Right lobe of liver (tissue), 6 donors: ENCODE data around the gene CAPNS1. TPM values are rescaled to one million over a fixed set of nuclear protein-coding genes. Genes with fewer than 3 reads are reported as not detected.
A peak's percentile ranks its signal among the peaks of the same experiment; 100 is the strongest.

Experiments
- ATAC-seq, 4 donors: fragments of 200-7000 bp; cut with Tn5 transposase; one replicate each; pipeline ENCODE4 v1.9.1; 2020; ENCODE audit warnings: mild to moderate bottlenecking in 4 of 4, moderate library complexity in 4 of 4
- DNase-seq, 3 donors: peaks; one replicate each; pipeline ENCODE4 v3.0.0-alpha.2; 2020
- H3K27ac ChIP-seq, 3 donors: fragments of 200-600 bp; one replicate each; pipeline ENCODE4 v1.8.0; 2022
- H3K27me3 ChIP-seq, 2 donors: fragments of 200-600 bp; one replicate each; pipeline ENCODE4 v1.8.0; 2022
- H3K36me3 ChIP-seq, 4 donors: fragments of 200-600 bp; sonication (generic) in 1 of 4; one replicate each; pipeline versions ENCODE4 v1.5.1 to v1.8.0; 2017 to 2022; ENCODE audit warnings: control low read depth in 1 of 4
- H3K4me1 ChIP-seq, 4 donors: fragments of 200-600 bp; sonication (generic) in 1 of 4; one replicate each; pipeline versions ENCODE4 v1.5.1 to v1.8.0; 2017 to 2022; ENCODE audit warnings: control low read depth in 1 of 4
- H3K4me3 ChIP-seq, 3 donors: fragments of 200-600 bp; one replicate each; pipeline ENCODE4 v1.8.0; 2022
- H3K9me3 ChIP-seq, 4 donors: fragments of 200-600 bp; sonication (generic) in 1 of 4; one replicate each; pipeline versions ENCODE4 v1.5.1 to v1.8.0; 2017 to 2022; ENCODE audit warnings: control low read depth in 1 of 4
- CTCF ChIP-seq, 4 donors: fragments of 200-600 bp in 3 of 4; fragments of 450-650 bp in 1 of 4; IDR thresholded peaks; one replicate each; pipeline versions ENCODE4 v1.5.1 to v1.8.0; 2016 to 2022; ENCODE audit warnings: antibody characterized with exemption in 4 of 4, mild to moderate bottlenecking in 2 of 4
- POLR2A ChIP-seq: fragments of 450-650 bp; IDR thresholded peaks from one replicate; pipeline ENCODE4 v1.6.1; 2017; ENCODE audit warnings: antibody characterized with exemption, mild to moderate bottlenecking
- WGBS: methylation state at CpG from one replicate; pipeline ENCODE4 v1.1.6; 2018; ENCODE audit warnings: low coverage, low lambda C conversion rate; ENCODE audit not compliant: insufficient coverage; ENCODE audit errors: missing lambda C conversion rate; 5-methylcytosine and 5-hydroxymethylcytosine counted together
- intact Hi-C, 2 donors: fragments of 100-400 bp; cut with DNase I; formaldehyde crosslinking; loops; one replicate each; pipeline versions ENCODE4 v1.11.2 to v1.14.1; 2022
- total RNA-seq, 6 experiments: library from RNA; depleted of rRNA in 2 of 6; stranded (reverse); fragments of >200 nt in 2 of 6; fragmentation: NEBNext Ultra II Directional in 3 of 6; extraction: Animal tissue kit (Norgen Biotek cat#: 25700) in 3 of 6; gene quantifications; one replicate each; pipeline versions ENCODE4 v1.1.0 to v1.2.4, GENCODE V29; 2016 to 2023
- donor health status: DM: no; HTN: yes; CAD: no.
- donor health status: DM: no; HTN: no; CAD: no.
- donor health status: DM: no; HTN: no; CAD: no.
- donor health status: DM: no; HTN: yes; CAD: no.
- donor health status: DM: no; HTN: yes; CAD: no.

The CAPNS1 gene
- total RNA-seq, 6 experiments from 2014 or later: 93.0 to 252 (median 168) TPM

- DNase-seq: no peak
- no peak for ATAC-seq
- no peaks in the 10 kb centered on the region for H3K27me3 ChIP-seq
- intact Hi-C loops: no loop called here
- H3K4me1 ChIP-seq: no peaks in the 10 kb centered on the region
- H3K4me3 ChIP-seq: no peak overlapping the region
- TF ChIP-seq POLR2A (no peak), CTCF (IDR thresholded peaks at IDR 0.05) (no peak)
- H3K27ac ChIP-seq: no peak overlapping the region
- no peaks in the 10 kb centered on the region for H3K9me3 ChIP-seq
- no peaks in the 10 kb centered on the region for H3K36me3 ChIP-seq
- WGBS: 74% methylated on average over 6 of the region's 6 CpGs
Measured at GRCh38 chr19:36093687-36094086, 46.2 kb upstream of the CAPNS1 start.

DNA sequence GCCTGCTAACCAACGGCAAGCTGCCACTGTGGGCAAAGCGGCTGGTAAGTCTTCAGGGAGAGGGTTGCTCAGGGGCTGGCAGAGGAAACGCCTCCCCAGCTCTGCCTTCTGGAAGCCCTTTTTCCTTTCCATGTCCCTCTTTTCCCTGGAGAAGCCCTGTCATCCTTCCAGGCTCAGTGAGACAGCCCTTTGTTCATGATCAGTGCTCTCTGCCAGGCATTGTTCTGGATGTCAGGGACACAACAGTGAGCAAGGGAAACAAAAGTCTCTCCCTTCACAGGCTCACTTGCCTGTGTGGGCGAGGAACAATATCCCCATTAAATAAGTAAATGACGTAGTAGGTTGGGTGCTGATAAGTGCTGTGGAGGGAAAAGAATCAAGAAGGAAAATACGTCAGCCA lies 42.8 kb upstream of the CAPNS1 start:
- H3K4me3 ChIP-seq: no peak overlapping the region
- WGBS: 96% methylated on average over 5 of the region's 6 CpGs
- no peaks in the 10 kb centered on the region for H3K9me3 ChIP-seq
- TF ChIP-seq CTCF (IDR thresholded peaks at IDR 0.05) (no peak), POLR2A (no peak)
- no peak overlapping the region for H3K27ac ChIP-seq
- intact Hi-C loops: no loop called here
- DNase-seq: no peak
- H3K27me3 ChIP-seq: no peaks in the 10 kb centered on the region
- ATAC-seq: no peak
- no peaks in the 10 kb centered on the region for H3K36me3 ChIP-seq
- no peaks in the 10 kb centered on the region for H3K4me1 ChIP-seq

GRCh38 chr19:36099166-36099785 lies 40.6 kb upstream of the CAPNS1 start:
- Histone ChIP-seq H3K4me1 (no peaks in the 10 kb centered on the region), H3K27ac (no peak overlapping the region), H3K4me3 (no peak overlapping the region), H3K36me3 (no peaks in the 10 kb centered on the region), H3K27me3 (no peaks in the 10 kb centered on the region), H3K9me3 (no peaks in the 10 kb centered on the region)
- intact Hi-C loops: no loop called here
- WGBS: 83% methylated on average over 7 of the region's 19 CpGs
- no peak for DNase-seq
- TF ChIP-seq POLR2A (no peak), CTCF (IDR thresholded peaks at IDR 0.05) (no peak)
- no peak for ATAC-seq

DNA sequence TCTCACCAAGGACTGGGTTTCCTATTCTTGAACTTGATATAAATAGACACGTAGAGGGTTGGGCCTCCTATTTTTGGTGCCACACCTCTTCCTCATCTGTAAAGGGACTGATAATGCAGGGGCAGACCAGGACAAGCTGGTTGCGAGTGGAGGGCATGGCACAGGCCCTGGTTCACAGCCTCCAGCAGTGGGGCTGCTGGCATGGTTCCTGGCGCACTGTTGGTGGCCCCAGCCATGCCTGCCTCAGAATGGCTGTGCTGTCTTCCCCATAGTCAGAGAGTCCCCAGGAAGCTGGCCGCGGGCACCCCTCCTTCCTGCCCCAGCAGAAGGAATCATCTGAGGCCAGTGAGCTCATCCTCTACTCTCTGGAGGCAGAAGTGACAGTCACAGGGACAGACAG lies 39.4 kb upstream of the CAPNS1 start:
- Histone ChIP-seq H3K4me3 (no peak overlapping the region), H3K4me1 (no peaks in the 10 kb centered on the region), H3K27ac (no peak overlapping the region), H3K27me3 (no peaks in the 10 kb centered on the region), H3K9me3 (no peaks in the 10 kb centered on the region), H3K36me3 (no peaks in the 10 kb centered on the region)
- WGBS: 60% methylated on average over 4 of the region's 5 CpGs
- ATAC-seq: peak in 1 of 4 donors; percentile 14
- intact Hi-C loops: no loop called here
- no peak for DNase-seq
- TF ChIP-seq CTCF (IDR thresholded peaks at IDR 0.05) (no peak), POLR2A (no peak)
